Measurements from ENCODE around the gene TBCD. TPM values are rescaled to one million over a fixed set of nuclear protein-coding genes. Genes with fewer than 3 reads are reported as not detected.

The TBCD gene
- polyA plus RNA-seq, 1 donor from 2014 or later = 67.2 TPM

DNA sequence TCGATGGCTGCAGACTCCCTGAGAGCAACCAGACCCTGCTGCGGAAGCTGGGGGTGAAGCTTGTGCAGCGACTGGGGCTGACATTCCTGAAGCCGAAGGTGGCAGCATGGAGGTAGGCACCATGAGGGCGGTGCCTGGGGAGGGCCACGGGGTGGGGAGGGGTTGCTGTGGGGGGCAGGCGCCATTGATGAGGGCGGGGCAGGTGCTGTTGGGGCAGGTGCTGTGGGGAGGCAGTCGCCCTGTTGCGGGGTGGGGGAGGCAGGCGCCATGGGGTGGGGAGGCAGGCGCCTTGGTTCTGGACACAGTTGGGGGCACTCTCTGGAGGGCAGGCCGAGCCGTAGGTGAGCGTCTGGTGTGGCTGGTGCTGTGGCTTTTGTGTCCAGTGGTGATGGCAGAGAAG, 49.0 kb downstream of the TBCD start:
- H3K9me2 ChIP-seq (ENCODE audit: insufficient read depth, low read length) = no peaks in the 10 kb centered on the region
- no peaks in the 10 kb centered on the region for H3K9me3 ChIP-seq (ENCODE audit: low read length)
- no peaks in the 10 kb centered on the region for H3F3A ChIP-seq (ENCODE audit: insufficient read depth, low read length, poor library complexity, severe bottlenecking)
- H3K36me3 ChIP-seq (ENCODE audit: insufficient read depth, low read length) = no peaks in the 10 kb centered on the region
- H3K27ac ChIP-seq (ENCODE audit: low read length) = no peak overlapping the region
- H3K9ac ChIP-seq (ENCODE audit: low read length) = no peak overlapping the region
- TF ChIP-seq EZH2 (IDR thresholded peaks at IDR 0.05; ENCODE audit: borderline replicate concordance, insufficient read depth, low read length, poor library complexity, severe bottlenecking) = no peak
- no peak for TF ChIP-seq MXI1 (conservative IDR thresholded peaks at IDR 0.05; ENCODE audit: poor library complexity, severe bottlenecking)
- TF ChIP-seq, protein P1, sequence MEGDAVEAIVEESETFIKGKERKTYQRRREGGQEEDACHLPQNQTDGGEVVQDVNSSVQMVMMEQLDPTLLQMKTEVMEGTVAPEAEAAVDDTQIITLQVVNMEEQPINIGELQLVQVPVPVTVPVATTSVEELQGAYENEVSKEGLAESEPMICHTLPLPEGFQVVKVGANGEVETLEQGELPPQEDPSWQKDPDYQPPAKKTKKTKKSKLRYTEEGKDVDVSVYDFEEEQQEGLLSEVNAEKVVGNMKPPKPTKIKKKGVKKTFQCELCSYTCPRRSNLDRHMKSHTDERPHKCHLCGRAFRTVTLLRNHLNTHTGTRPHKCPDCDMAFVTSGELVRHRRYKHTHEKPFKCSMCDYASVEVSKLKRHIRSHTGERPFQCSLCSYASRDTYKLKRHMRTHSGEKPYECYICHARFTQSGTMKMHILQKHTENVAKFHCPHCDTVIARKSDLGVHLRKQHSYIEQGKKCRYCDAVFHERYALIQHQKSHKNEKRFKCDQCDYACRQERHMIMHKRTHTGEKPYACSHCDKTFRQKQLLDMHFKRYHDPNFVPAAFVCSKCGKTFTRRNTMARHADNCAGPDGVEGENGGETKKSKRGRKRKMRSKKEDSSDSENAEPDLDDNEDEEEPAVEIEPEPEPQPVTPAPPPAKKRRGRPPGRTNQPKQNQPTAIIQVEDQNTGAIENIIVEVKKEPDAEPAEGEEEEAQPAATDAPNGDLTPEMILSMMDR (IDR thresholded peaks at IDR 0.05; ENCODE audit: poor library complexity, severe bottlenecking) = no peak
- TF ChIP-seq TAF1 (IDR thresholded peaks at IDR 0.05; ENCODE audit: low read depth) = no peak
- no peak for TF ChIP-seq RAD21 (conservative IDR thresholded peaks at IDR 0.05)
- no peak for TF ChIP-seq REST (IDR thresholded peaks at IDR 0.05; ENCODE audit: borderline replicate concordance)
- no peak for TF ChIP-seq SMC3 (conservative IDR thresholded peaks at IDR 0.05; ENCODE audit: poor library complexity)
- no peak for TF ChIP-seq POLR2AphosphoS5 (IDR thresholded peaks at IDR 0.05)
- TF ChIP-seq EP300 (conservative IDR thresholded peaks at IDR 0.05; ENCODE audit: poor library complexity, severe bottlenecking) = no peak
- H3K79me2 ChIP-seq (replicated peaks; ENCODE audit: insufficient read depth, low read length) = no peaks in the 10 kb centered on the region
- no peak overlapping the region for H3K4me3 ChIP-seq (ENCODE audit: low read length)
- no peak overlapping the region for H2AFZ ChIP-seq (ENCODE audit: low read depth, low read length)
- no peaks in the 10 kb centered on the region for H4K20me1 ChIP-seq (ENCODE audit: insufficient read depth)
- H3K4me2 ChIP-seq (ENCODE audit: low read length) = no peak overlapping the region
- no peaks in the 10 kb centered on the region for H3K27me3 ChIP-seq (ENCODE audit: insufficient read depth, low read depth, low read length)

DNA sequence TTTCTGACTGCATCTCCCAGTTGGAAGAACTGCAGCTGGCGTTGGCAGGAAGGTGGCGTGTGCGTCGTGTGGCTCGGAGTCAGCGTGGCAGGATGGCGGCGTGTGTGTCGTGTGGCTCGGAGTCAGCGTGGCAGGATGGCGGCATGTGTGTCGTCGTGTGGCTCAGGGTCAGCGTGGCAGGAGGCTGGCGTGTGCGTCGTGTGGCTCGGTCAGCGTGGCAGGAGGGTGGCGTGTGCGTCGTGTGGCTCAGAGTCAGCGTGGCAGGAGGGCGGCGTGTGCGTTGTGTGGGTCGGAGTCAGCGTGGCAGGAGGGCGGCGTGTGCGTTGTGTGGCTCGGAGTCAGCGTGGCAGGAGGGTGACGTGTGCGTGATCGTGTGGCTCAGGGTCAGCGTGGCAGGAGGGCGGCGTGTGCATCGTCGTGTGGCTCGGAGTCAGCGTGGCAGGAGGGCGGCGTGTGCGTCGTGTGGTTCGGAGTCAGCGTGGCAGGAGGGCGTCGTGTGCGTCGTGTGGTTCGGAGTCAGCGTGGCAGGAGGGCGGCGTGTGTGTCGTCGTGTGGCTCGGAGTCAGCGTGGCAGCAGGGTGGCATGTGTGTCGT, 49.6 kb downstream of the TBCD start:
- no peaks in the 10 kb centered on the region for H3K27me3 ChIP-seq (ENCODE audit: insufficient read depth, low read depth, low read length)
- H4K20me1 ChIP-seq (ENCODE audit: insufficient read depth) = no peaks in the 10 kb centered on the region
- no peaks in the 10 kb centered on the region for H3K9me2 ChIP-seq (ENCODE audit: insufficient read depth, low read length)
- H3K79me2 ChIP-seq (replicated peaks; ENCODE audit: insufficient read depth, low read length) = no peaks in the 10 kb centered on the region
- H3K9ac ChIP-seq (ENCODE audit: low read length) = no peak overlapping the region
- H3K36me3 ChIP-seq (ENCODE audit: insufficient read depth, low read length) = no peaks in the 10 kb centered on the region
- no peaks in the 10 kb centered on the region for H3F3A ChIP-seq (ENCODE audit: insufficient read depth, low read length, poor library complexity, severe bottlenecking)
- no peak overlapping the region for H2AFZ ChIP-seq (ENCODE audit: low read depth, low read length)
- no peak overlapping the region for H3K4me3 ChIP-seq (ENCODE audit: low read length)
- H3K4me2 ChIP-seq (ENCODE audit: low read length) = no peak overlapping the region
- H3K27ac ChIP-seq (ENCODE audit: low read length) = no peak overlapping the region
- no peaks in the 10 kb centered on the region for H3K9me3 ChIP-seq (ENCODE audit: low read length)
- TF ChIP-seq MXI1 (conservative IDR thresholded peaks at IDR 0.05; ENCODE audit: poor library complexity, severe bottlenecking) (no peak), REST (IDR thresholded peaks at IDR 0.05; ENCODE audit: borderline replicate concordance) (no peak), SMC3 (conservative IDR thresholded peaks at IDR 0.05; ENCODE audit: poor library complexity) (no peak), RAD21 (conservative IDR thresholded peaks at IDR 0.05) (no peak), TAF1 (IDR thresholded peaks at IDR 0.05; ENCODE audit: low read depth) (no peak), POLR2AphosphoS5 (IDR thresholded peaks at IDR 0.05) (no peak), EZH2 (IDR thresholded peaks at IDR 0.05; ENCODE audit: borderline replicate concordance, insufficient read depth, low read length, poor library complexity, severe bottlenecking) (no peak), EP300 (conservative IDR thresholded peaks at IDR 0.05; ENCODE audit: poor library complexity, severe bottlenecking) (no peak)
- TF ChIP-seq, protein P1 (IDR thresholded peaks at IDR 0.05; ENCODE audit: poor library complexity, severe bottlenecking) = no peak

All from neural cell (in vitro differentiated cells).